HG03469 (cell line): ENCODE results near the gene CNNM3.

Source experiments
- ATAC-seq: cut with Tn5 transposase; IDR thresholded peaks from one replicate; pipeline ENCODE4 v1.9.1; 2021; ENCODE audit warnings: mild to moderate bottlenecking, moderate library complexity, moderate number of reproducible peaks; ENCODE audit not compliant: unreplicated experiment

The CNNM3 gene

GRCh38 chr2:96874198-96874831, 58.2 kb downstream of the CNNM3 start:
- ATAC-seq, result no peak

- no peak for ATAC-seq
Observed at GRCh38 chr2:96875498-96876268, 59.6 kb downstream of the CNNM3 start.

- no peak for ATAC-seq
Observed at GRCh38 chr2:96876269-96877041, 60.4 kb downstream of the CNNM3 start.

GRCh38 chr2:96877042-96877451, 61.0 kb downstream of the CNNM3 start:
- no peak for ATAC-seq

GRCh38 chr2:96877631-96878092, 61.6 kb downstream of the CNNM3 start:
- no peak for ATAC-seq

- no peak for ATAC-seq
Observed at GRCh38 chr2:96878171-96878570, 62.1 kb downstream of the CNNM3 start.

GRCh38 chr2:96878796-96879544, 62.9 kb downstream of the CNNM3 start:
- ATAC-seq, result no peak

GRCh38 chr2:96879545-96880040, 63.5 kb downstream of the CNNM3 start:
- ATAC-seq, result no peak

- ATAC-seq, result no peak
Observed at GRCh38 chr2:96880891-96881273, 64.8 kb downstream of the CNNM3 start.

GRCh38 chr2:96881349-96882195, 65.5 kb downstream of the CNNM3 start:
- ATAC-seq, result no peak

- ATAC-seq, result no peak
Observed at GRCh38 chr2:96882230-96882629, 66.2 kb downstream of the CNNM3 start.

GRCh38 chr2:96882906-96883305, 66.8 kb downstream of the CNNM3 start:
- no peak for ATAC-seq

GRCh38 chr2:96883306-96883705, 67.2 kb downstream of the CNNM3 start:
- ATAC-seq, result no peak
